ENCODE results near the gene PTPRA.

- TF ChIP-seq CTCF (IDR thresholded peaks at IDR 0.05; ENCODE audit: low read depth, low read length, poor library complexity, severe bottlenecking) = no peak
- no peak for TF ChIP-seq EZH2phosphoT487 (IDR thresholded peaks at IDR 0.05; ENCODE audit: borderline replicate concordance, low read length)
Measured at GRCh38 chr20:3045816-3046676, 172.8 kb downstream of the PTPRA start, which contains the start of gene MRPS26.
